Kasumi-1 (cell line): ENCODE measurements around the gene ICAM1.
A peak's percentile ranks its signal among the peaks of the same experiment; 100 is the strongest.
"Not testable (repeated sequence)": the region's sequence is repeated elsewhere in the genome, so short reads cannot be mapped to it uniquely, and the experiment has no call there.

Experiments used
- DNase-seq, 2 experiments: peaks; one replicate each; lab custom pipeline; 2025; lab: John Stamatoyannopoulos, UW

ICAM1 gene

GRCh38 chr19:10277795-10278589 is 7.1 kb downstream of the ICAM1 start:
- DNase-seq: no peak

- DNase-seq: no peak
Observed at GRCh38 chr19:10278935-10279334, 8.0 kb downstream of the ICAM1 start.

- DNase-seq: no peak
Observed at GRCh38 chr19:10279737-10280442, 9.0 kb downstream of the ICAM1 start.

GRCh38 chr19:10282043-10282442 is 11.1 kb downstream of the ICAM1 start:
- DNase-seq: not testable (repeated sequence)

- no peak for DNase-seq
Observed at GRCh38 chr19:10283301-10284064, 12.6 kb downstream of the ICAM1 start.

GRCh38 chr19:10284065-10284959 is 13.4 kb downstream of the ICAM1 start:
- no peak for DNase-seq

DNA sequence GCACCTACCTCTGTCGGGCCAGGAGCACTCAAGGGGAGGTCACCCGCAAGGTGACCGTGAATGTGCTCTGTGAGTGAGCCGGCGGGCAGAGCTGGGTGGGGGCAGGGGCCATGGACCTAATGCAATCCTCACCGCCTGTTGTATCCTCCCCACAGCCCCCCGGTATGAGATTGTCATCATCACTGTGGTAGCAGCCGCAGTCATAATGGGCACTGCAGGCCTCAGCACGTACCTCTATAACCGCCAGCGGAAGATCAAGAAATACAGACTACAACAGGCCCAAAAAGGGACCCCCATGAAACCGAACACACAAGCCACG is 14.0 kb downstream of the ICAM1 start:
- no peak for DNase-seq

DNA sequence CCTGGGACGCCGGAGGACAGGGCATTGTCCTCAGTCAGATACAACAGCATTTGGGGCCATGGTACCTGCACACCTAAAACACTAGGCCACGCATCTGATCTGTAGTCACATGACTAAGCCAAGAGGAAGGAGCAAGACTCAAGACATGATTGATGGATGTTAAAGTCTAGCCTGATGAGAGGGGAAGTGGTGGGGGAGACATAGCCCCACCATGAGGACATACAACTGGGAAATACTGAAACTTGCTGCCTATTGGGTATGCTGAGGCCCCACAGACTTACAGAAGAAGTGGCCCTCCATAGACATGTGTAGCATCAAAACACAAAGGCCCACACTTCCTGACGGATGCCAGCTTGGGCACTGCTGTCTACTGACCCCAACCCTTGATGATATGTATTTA is 14.5 kb downstream of the ICAM1 start:
- no peak for DNase-seq

DNA sequence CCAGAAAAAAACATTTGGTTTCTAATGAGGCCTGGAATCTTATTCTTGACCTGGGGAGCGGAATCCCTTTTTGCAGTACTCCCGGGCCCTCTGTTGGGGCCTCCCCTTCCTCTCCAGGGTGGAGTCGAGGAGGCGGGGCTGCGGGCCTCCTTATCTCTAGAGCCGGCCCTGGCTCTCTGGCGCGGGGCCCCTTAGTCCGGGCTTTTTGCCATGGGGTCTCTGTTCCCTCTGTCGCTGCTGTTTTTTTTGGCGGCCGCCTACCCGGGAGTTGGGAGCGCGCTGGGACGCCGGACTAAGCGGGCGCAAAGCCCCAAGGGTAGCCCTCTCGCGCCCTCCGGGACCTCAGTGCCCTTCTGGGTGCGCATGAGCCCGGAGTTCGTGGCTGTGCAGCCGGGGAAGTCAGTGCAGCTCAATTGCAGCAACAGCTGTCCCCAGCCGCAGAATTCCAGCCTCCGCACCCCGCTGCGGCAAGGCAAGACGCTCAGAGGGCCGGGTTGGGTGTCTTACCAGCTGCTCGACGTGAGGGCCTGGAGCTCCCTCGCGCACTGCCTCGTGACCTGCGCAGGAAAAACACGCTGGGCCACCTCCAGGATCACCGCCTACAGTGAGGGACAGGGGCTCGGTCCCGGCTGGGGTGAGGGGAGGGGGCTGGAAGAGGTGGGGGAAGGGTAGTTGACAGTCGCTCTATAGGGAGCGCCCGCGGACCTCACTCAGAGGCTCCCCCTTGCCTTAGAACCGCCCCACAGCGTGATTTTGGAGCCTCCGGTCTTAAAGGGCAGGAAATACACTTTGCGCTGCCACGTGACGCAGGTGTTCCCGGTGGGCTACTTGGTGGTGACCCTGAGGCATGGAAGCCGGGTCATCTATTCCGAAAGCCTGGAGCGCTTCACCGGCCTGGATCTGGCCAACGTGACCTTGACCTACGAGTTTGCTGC is 16.1 kb downstream of the ICAM1 start, which contains the start of gene ICAM4:
Gene ICAM4 (plus strand): TSS at position 153 of the 935 bp plus-strand sequence. CDS start 58 bp downstream, at position 211.
- peak; percentile 89 to 91 for DNase-seq

DNA sequence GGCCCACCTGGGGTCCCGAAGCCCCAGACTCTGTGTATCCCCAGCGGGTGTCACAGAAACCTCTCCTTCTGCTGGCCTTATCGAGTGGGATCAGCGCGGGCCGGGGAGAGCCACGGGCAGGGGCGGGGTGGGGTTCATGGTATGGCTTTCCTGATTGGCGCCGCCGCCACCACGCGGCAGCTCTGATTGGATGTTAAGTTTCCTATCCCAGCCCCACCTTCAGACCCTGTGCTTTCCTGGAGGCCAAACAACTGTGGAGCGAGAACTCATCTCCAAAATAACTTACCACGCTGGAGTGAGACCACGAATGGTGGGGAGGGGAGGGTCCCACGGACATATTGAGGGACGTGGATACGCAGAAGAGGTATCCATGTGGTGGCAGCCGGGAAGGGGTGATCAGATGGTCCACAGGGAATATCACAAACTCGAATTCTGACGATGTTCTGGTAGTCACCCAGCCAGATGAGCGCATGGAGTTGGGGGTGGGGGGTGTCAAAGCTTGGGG is 17.8 kb downstream of the ICAM1 start:
- DNase-seq: peak; percentile 89 to 93

- peak; percentile 79 to 89 for DNase-seq
Observed at GRCh38 chr19:10289167-10289835, 18.4 kb downstream of the ICAM1 start.

- DNase-seq: peak; percentile 55 to 61
Observed at GRCh38 chr19:10289836-10290356, 19.0 kb downstream of the ICAM1 start, which contains the start of gene ICAM5. Gene ICAM5, plus strand, starts transcription at chr19:10289952. Its CDS starts 92 bp downstream, at chr19:10290044.

DNA sequence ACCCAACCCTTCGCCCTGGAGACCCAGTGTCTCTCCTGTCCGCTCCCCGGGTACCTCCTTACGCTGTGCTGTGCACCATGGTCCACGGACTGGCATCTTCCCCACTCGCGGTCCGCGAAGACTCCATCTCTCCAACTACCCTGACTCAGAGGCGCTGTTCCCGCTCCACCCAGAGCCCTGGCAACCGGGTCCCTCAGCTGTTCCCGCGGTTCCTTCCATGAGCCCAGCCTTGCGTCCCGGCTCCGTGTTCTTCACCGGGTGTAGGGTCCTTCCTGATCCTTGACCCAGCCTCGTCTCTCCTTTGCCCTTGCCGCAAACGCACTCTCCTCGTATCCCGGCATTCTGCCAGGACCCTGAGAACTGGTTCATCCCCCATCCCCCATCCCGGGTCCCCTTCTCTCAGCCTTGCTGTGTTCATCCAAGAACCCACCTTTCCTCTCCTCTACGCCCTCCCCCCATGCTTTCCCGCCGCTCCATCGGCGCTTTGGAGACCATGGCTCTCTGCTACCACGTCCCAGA is 19.5 kb downstream of the ICAM1 start:
- peak; percentile 33 to 46 for DNase-seq

GRCh38 chr19:10290876-10291553 is 20.1 kb downstream of the ICAM1 start:
- DNase-seq: peak; percentile 43 to 57

- DNase-seq: no peak
Observed at GRCh38 chr19:10291554-10292205, 20.8 kb downstream of the ICAM1 start.

GRCh38 chr19:10292206-10292788 is 21.4 kb downstream of the ICAM1 start:
- DNase-seq: peak; percentile 35 to 41
